GM11168 (cell line): ENCODE results near the gene STX11.

Source experiments
- in situ Hi-C: fragments of 300-500 bp; cut with MboI; formaldehyde crosslinking; loops from one replicate; pipeline ENCODE4 v1.12.0; 2022; ENCODE audit warnings: low sequenced_read_pairs; ENCODE audit not compliant: unreplicated experiment

The STX11 gene

GRCh38 chr6:144165784-144166183, 15.5 kb downstream of the STX11 start:
- in situ Hi-C loops, result no loop called here

- in situ Hi-C loops, result no loop called here
Observed at GRCh38 chr6:144170044-144170443, 19.7 kb downstream of the STX11 start.

- in situ Hi-C loops, result no loop called here
Observed at GRCh38 chr6:144171406-144171805, 21.1 kb downstream of the STX11 start.

- in situ Hi-C loops, result no loop called here
Observed at GRCh38 chr6:144174006-144174405, 23.7 kb downstream of the STX11 start.

GRCh38 chr6:144176043-144176442, 25.7 kb downstream of the STX11 start:
- in situ Hi-C loops, result no loop called here

- in situ Hi-C loops, result no loop called here
Observed at GRCh38 chr6:144177726-144178125, 27.4 kb downstream of the STX11 start.

- in situ Hi-C loops, result no loop called here
Observed at GRCh38 chr6:144178323-144178722, 28.0 kb downstream of the STX11 start.

- in situ Hi-C loops, result no loop called here
Observed at GRCh38 chr6:144179237-144179636, 28.9 kb downstream of the STX11 start.

- in situ Hi-C loops, result loop anchor here (5.0 kb wide), 1 partner anchor 53 kb away; no protein-coding TSS in a partner anchor
Observed at GRCh38 chr6:144179828-144180227, 29.5 kb downstream of the STX11 start.

GRCh38 chr6:144180354-144180753, 30.0 kb downstream of the STX11 start:
- in situ Hi-C loops, result loop anchor here (5.0 kb wide), 1 partner anchor 53 kb away; no protein-coding TSS in a partner anchor

GRCh38 chr6:144181639-144182038, 31.3 kb downstream of the STX11 start:
- in situ Hi-C loops, result loop anchor here (5.0 kb wide), 1 partner anchor 54 kb away; no protein-coding TSS in a partner anchor

- in situ Hi-C loops, result loop anchor here (5.0 kb wide), 1 partner anchor 57 kb away; no protein-coding TSS in a partner anchor
Observed at GRCh38 chr6:144184186-144184585, 33.9 kb downstream of the STX11 start.

GRCh38 chr6:144185133-144185836, 35.0 kb downstream of the STX11 start:
- in situ Hi-C loops, result no loop called here

GRCh38 chr6:144186817-144187625, 36.7 kb downstream of the STX11 start:
- in situ Hi-C loops, result no loop called here

GRCh38 chr6:144189351-144189750, 39.0 kb downstream of the STX11 start:
- in situ Hi-C loops, result no loop called here

- in situ Hi-C loops, result no loop called here
Observed at GRCh38 chr6:144190080-144190479, 39.8 kb downstream of the STX11 start.

- in situ Hi-C loops, result no loop called here
Observed at GRCh38 chr6:144190593-144190992, 40.3 kb downstream of the STX11 start.

GRCh38 chr6:144193181-144193580, 42.9 kb downstream of the STX11 start:
- in situ Hi-C loops, result no loop called here

- in situ Hi-C loops, result no loop called here
Observed at GRCh38 chr6:144194293-144194810, 44.0 kb downstream of the STX11 start.

GRCh38 chr6:144195671-144196270, 45.5 kb downstream of the STX11 start:
- in situ Hi-C loops, result no loop called here

- in situ Hi-C loops, result no loop called here
Observed at GRCh38 chr6:144197919-144198318, 47.6 kb downstream of the STX11 start.
